NCI-H748 treated with DMSO at 0.1 percent for 48 hours (cell line): ENCODE measurements around the gene IP6K2.

Experiments
- DNase-seq: peaks from one replicate; lab custom pipeline; 2025; lab: John Stamatoyannopoulos, UW

Gene IP6K2

GRCh38 chr3:48688737-48689075, 28.3 kb downstream of the IP6K2 start:
- DNase-seq: no peak

- no peak for DNase-seq
Observed at GRCh38 chr3:48688032-48688736, 28.8 kb downstream of the IP6K2 start.

- no peak for DNase-seq
Observed at GRCh38 chr3:48687220-48687678, 29.8 kb downstream of the IP6K2 start.

- DNase-seq: no peak
Observed at GRCh38 chr3:48686538-48687219, 30.3 kb downstream of the IP6K2 start.

- peak; percentile 54 for DNase-seq
Observed at GRCh38 chr3:48685603-48686511, 31.2 kb downstream of the IP6K2 start, which contains the start of gene NCKIPSD. Gene NCKIPSD (minus strand): TSS chr3:48685915. CDS start chr3:48685807, 108 bp downstream.

GRCh38 chr3:48685293-48685602, 31.8 kb downstream of the IP6K2 start:
- DNase-seq: no peak

GRCh38 chr3:48684480-48685143, 32.4 kb downstream of the IP6K2 start:
- DNase-seq: no peak

GRCh38 chr3:48684054-48684349, 33.0 kb downstream of the IP6K2 start:
- no peak for DNase-seq

GRCh38 chr3:48682786-48683185, 34.2 kb downstream of the IP6K2 start:
- no peak for DNase-seq

GRCh38 chr3:48681974-48682610, 34.9 kb downstream of the IP6K2 start:
- no peak for DNase-seq

- DNase-seq: no peak
Observed at GRCh38 chr3:48681541-48681880, 35.5 kb downstream of the IP6K2 start.

GRCh38 chr3:48680811-48681540, 36.0 kb downstream of the IP6K2 start:
- DNase-seq: no peak

- DNase-seq: no peak
Observed at GRCh38 chr3:48679411-48680391, 37.3 kb downstream of the IP6K2 start.

- DNase-seq: no peak
Observed at GRCh38 chr3:48678566-48679380, 38.2 kb downstream of the IP6K2 start.

- no peak for DNase-seq
Observed at GRCh38 chr3:48678056-48678455, 39.0 kb downstream of the IP6K2 start.

GRCh38 chr3:48674505-48674904, 42.5 kb downstream of the IP6K2 start:
- no peak for DNase-seq

- no peak for DNase-seq
Observed at GRCh38 chr3:48672522-48672921, 44.5 kb downstream of the IP6K2 start.

GRCh38 chr3:48664929-48665328, 52.1 kb downstream of the IP6K2 start:
- no peak for DNase-seq

GRCh38 chr3:48664313-48664644, 52.7 kb downstream of the IP6K2 start:
- DNase-seq: no peak
